GM19238 (cell line): ENCODE data around the gene GRID2.
"Not testable (repeated sequence)": the region's sequence is repeated elsewhere in the genome, so short reads cannot be mapped to it uniquely, and the experiment has no call there.

Experiments used
- DNase-seq: peaks from one replicate; pipeline ENCODE4 v3.0.0; 2011; ENCODE audit warnings: low spot score; ENCODE audit not compliant: insufficient read length

Gene GRID2

GRCh38 chr4:93649828-93650227, 1346.1 kb downstream of the GRID2 start:
- no peak for DNase-seq

- no peak for DNase-seq
Measured at GRCh38 chr4:93654211-93654610, 1350.4 kb downstream of the GRID2 start.

GRCh38 chr4:93657527-93657926, 1353.8 kb downstream of the GRID2 start:
- DNase-seq, result no peak

GRCh38 chr4:93658443-93658842, 1354.7 kb downstream of the GRID2 start:
- no peak for DNase-seq

- no peak for DNase-seq
Measured at GRCh38 chr4:93659629-93660028, 1355.9 kb downstream of the GRID2 start.

- DNase-seq, result no peak
Measured at GRCh38 chr4:93660036-93660435, 1356.3 kb downstream of the GRID2 start.

- no peak for DNase-seq
Measured at GRCh38 chr4:93670434-93670833, 1366.7 kb downstream of the GRID2 start.

GRCh38 chr4:93671093-93671492, 1367.3 kb downstream of the GRID2 start:
- no peak for DNase-seq

- not testable (repeated sequence) for DNase-seq
Measured at GRCh38 chr4:93676937-93677336, 1373.2 kb downstream of the GRID2 start.

GRCh38 chr4:93684571-93684970, 1380.8 kb downstream of the GRID2 start:
- DNase-seq, result no peak

GRCh38 chr4:93687304-93687703, 1383.5 kb downstream of the GRID2 start:
- DNase-seq, result no peak

GRCh38 chr4:93688978-93689377, 1385.2 kb downstream of the GRID2 start:
- DNase-seq, result no peak

- no peak for DNase-seq
Measured at GRCh38 chr4:93693141-93693540, 1389.4 kb downstream of the GRID2 start.

GRCh38 chr4:93698686-93699085, 1394.9 kb downstream of the GRID2 start:
- DNase-seq, result no peak

- no peak for DNase-seq
Measured at GRCh38 chr4:93700571-93700970, 1396.8 kb downstream of the GRID2 start.

GRCh38 chr4:93710101-93710846, 1406.5 kb downstream of the GRID2 start:
- DNase-seq, result no peak

GRCh38 chr4:93710847-93711430, 1407.2 kb downstream of the GRID2 start:
- DNase-seq, result no peak

- no peak for DNase-seq
Measured at GRCh38 chr4:93718233-93718632, 1414.5 kb downstream of the GRID2 start.

- DNase-seq, result no peak
Measured at GRCh38 chr4:93719552-93719951, 1415.8 kb downstream of the GRID2 start.

GRCh38 chr4:93722446-93722845, 1418.7 kb downstream of the GRID2 start:
- no peak for DNase-seq

GRCh38 chr4:93730251-93730650, 1426.5 kb downstream of the GRID2 start:
- DNase-seq, result no peak

- DNase-seq, result no peak
Measured at GRCh38 chr4:93730760-93731159, 1427.0 kb downstream of the GRID2 start.

GRCh38 chr4:93731456-93731855, 1427.7 kb downstream of the GRID2 start:
- no peak for DNase-seq
